Tibial nerve (tissue), 4 donors: ENCODE data around the gene AQP3. TPM values are rescaled to one million over a fixed set of nuclear protein-coding genes. Genes with fewer than 3 reads are reported as not detected.

ENCODE experiments used
- DNase-seq, 2 donors: peaks; one replicate each; pipeline ENCODE4 v3.0.0-alpha.2; 2019; ENCODE audit warnings: low spot score in 2 of 2
- H3K27ac ChIP-seq, 4 donors: fragments of 200-600 bp; sonication (generic) in 3 of 4; one replicate each; pipeline ENCODE4 v1.5.1; 2017 to 2019; ENCODE audit warnings: mild to moderate bottlenecking in 1 of 4
- H3K27me3 ChIP-seq, 2 donors: fragments of 200-600 bp; sonication (generic) in 1 of 2; one replicate each; pipeline versions ENCODE4 v1.5.1 to v1.6.0; 2017 to 2019
- H3K36me3 ChIP-seq, 3 donors: fragments of 200-600 bp; sonication (generic); one replicate each; pipeline ENCODE4 v1.5.1; 2018 to 2019
- H3K4me1 ChIP-seq, 4 donors: fragments of 200-600 bp; sonication (generic) in 3 of 4; one replicate each; pipeline ENCODE4 v1.5.1; 2017 to 2019
- H3K4me3 ChIP-seq, 4 donors: fragments of 200-600 bp; sonication (generic) in 3 of 4; one replicate each; pipeline ENCODE4 v1.5.1; 2017 to 2019; ENCODE audit warnings: mild to moderate bottlenecking in 1 of 4, moderate library complexity in 1 of 4
- H3K9me3 ChIP-seq, 4 donors: fragments of 200-600 bp; sonication (generic) in 3 of 4; one replicate each; pipeline ENCODE4 v1.5.1; 2017 to 2019
- EP300 ChIP-seq, 2 donors: sonication (generic); formaldehyde crosslinking; IDR thresholded peaks; one replicate each; pipeline ENCODE4 v1.6.1; 2017; ENCODE audit warnings: antibody characterized with exemption in 2 of 2, mild to moderate bottlenecking in 1 of 2
- POLR2A ChIP-seq, 2 donors: fragments of 450-650 bp; IDR thresholded peaks; one replicate each; pipeline ENCODE4 v1.6.1; 2017; ENCODE audit warnings: antibody characterized with exemption in 2 of 2, mild to moderate bottlenecking in 2 of 2, moderate library complexity in 2 of 2
- WGBS, 2 donors: methylation state at CpG; one replicate each; pipeline ENCODE4 v1.1.5; 2018; 5-methylcytosine and 5-hydroxymethylcytosine counted together
- total RNA-seq, 4 donors: library from RNA; depleted of rRNA; stranded (reverse); fragments of >200 nt; gene quantifications; one replicate each; pipeline ENCODE4 v1.1.0, GENCODE V29; 2016
- TF ChIP-seq, protein P1 (sequence below), 5 experiments: fragments of 200-600 bp in 3 of 5; fragments of 450-650 bp in 2 of 5; sonication (generic) in 3 of 5; IDR thresholded peaks; one replicate each; pipeline ENCODE4 v1.5.1; 2016 to 2019; ENCODE audit warnings: antibody characterized with exemption in 5 of 5, mild to moderate bottlenecking in 3 of 5, moderate library complexity in 2 of 5

AQP3 gene
- total RNA-seq, 4 donors from 2014 or later: 41.1 to 200 (median 96.8) TPM

DNA sequence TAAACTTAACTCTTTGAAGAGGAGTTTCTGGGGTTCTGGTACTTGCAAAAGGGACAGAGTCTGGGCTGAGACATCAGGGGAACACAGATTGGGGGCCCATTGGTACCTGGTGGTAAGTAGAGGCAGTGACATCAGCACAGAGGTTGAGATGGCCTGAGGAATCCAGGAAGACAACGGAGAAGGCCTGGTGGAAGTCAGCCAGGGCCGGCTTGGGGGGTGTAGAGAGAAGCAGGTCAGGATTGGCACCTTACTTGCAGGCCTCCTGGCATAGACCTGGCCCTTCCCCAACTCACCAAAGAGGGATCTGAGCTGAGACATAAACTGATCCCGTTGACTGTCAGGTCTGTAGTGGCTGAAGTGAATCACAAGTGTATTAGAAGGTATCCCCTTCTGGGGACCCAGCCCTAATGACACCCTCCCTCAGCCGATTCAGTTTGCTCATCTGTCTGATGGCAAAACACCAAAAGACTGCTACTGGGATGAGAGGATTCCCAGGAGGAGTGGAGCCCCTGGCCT lies 20.9 kb upstream of the AQP3 start:
- TF ChIP-seq EP300 (IDR thresholded peaks at IDR 0.05): no peak
- H3K27me3 ChIP-seq: no peaks in the 10 kb centered on the region
- DNase-seq: no peak
- peaks cover 0 to 89% (median 52%) of the 10 kb centered on the region in 3 donors for H3K36me3 ChIP-seq
- H3K4me1 ChIP-seq: peaks cover 0 to 17% (median 13%) of the 10 kb centered on the region in 4 donors
- no peaks in the 10 kb centered on the region for H3K9me3 ChIP-seq
- 88 to 90% methylated on average over 4 of the region's 4 CpGs for WGBS, 2 donors
- H3K27ac ChIP-seq: no peak overlapping the region
- no peak overlapping the region for H3K4me3 ChIP-seq

DNA sequence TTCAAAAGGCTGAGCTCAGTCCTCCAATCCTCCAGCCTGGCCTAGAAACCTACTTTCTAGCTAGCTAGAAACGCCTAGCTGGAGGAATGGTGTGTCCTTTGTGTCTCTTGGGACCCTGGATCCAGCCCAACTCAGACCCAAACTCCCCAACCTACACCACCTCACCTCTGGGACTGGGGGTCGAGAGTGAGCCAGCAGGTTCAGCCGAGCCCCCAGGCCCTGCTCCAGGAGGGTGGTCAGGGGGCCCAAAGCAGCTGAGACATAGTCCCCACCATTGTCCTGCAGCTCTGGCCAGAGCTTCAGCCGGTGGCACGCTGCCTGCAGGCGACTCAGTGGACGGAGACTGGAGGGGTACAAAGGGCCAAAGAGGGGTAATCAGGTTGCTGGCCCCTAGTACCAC lies 20.1 kb upstream of the AQP3 start:
- 76 to 84% methylated on average over 3 to 7 of the region's 7 CpGs for WGBS, 2 donors
- Histone ChIP-seq H3K27ac (no peak overlapping the region), H3K9me3 (no peaks in the 10 kb centered on the region), H3K4me3 (no peak overlapping the region), H3K36me3 (peaks cover 0 to 97% (median 60%) of the 10 kb centered on the region in 3 donors), H3K27me3 (no peaks in the 10 kb centered on the region), H3K4me1 (peaks cover 0 to 9% (median 8%) of the 10 kb centered on the region in 4 donors)
- no peak for DNase-seq
- TF ChIP-seq EP300 (IDR thresholded peaks at IDR 0.05) (no peak), POLR2A (IDR thresholded peaks at IDR 0.05) (no peak)
- TF ChIP-seq, protein P1, sequence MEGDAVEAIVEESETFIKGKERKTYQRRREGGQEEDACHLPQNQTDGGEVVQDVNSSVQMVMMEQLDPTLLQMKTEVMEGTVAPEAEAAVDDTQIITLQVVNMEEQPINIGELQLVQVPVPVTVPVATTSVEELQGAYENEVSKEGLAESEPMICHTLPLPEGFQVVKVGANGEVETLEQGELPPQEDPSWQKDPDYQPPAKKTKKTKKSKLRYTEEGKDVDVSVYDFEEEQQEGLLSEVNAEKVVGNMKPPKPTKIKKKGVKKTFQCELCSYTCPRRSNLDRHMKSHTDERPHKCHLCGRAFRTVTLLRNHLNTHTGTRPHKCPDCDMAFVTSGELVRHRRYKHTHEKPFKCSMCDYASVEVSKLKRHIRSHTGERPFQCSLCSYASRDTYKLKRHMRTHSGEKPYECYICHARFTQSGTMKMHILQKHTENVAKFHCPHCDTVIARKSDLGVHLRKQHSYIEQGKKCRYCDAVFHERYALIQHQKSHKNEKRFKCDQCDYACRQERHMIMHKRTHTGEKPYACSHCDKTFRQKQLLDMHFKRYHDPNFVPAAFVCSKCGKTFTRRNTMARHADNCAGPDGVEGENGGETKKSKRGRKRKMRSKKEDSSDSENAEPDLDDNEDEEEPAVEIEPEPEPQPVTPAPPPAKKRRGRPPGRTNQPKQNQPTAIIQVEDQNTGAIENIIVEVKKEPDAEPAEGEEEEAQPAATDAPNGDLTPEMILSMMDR (IDR thresholded peaks at IDR 0.05): no peak

DNA sequence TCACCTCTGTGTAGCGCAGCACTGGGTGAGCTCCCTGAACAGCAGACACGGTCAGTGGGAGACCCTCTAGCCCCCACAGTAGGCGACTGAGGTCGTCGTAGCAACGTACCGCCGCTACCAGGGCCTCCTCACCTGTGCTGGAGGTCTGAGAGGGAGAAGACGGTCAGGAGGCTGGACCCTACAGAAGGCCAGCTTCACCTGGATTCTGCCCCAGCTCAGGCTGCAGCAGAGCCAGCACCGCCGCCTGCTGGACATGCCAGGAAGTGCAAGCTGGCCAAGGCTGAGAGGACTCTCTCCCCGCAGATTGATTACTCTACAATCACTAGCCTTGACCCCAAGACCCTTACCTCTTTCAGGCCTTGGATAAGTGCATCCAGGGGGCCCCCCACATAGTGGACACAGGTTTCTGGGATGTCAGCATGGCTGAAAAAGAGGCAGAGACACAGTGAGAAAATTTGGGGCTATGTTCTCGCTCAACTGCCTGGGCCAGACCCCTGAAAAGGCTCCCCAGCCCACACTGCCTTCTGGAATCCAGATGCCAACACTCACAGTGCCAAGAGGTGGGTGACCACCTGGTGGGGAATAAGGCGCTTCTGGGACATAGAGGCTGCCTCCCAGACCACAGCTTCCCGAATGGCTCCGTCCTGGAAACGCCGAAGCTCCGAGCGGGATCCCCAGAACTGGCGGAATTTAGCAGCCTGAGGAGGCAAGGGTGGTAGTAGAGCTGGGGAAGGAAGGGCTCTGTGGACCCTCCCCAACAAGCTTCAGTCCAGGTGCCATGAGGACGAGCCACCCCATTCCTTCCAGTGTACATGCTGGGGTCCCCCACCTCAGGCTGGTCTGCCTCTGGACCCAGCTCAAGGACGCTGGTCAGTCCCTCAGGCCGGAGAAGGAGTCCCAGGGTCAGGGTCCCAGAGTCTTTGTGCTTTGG lies 19.4 kb upstream of the AQP3 start:
- H3K9me3 ChIP-seq: no peaks in the 10 kb centered on the region
- H3K36me3 ChIP-seq: peaks cover 0 to 100% (median 62%) of the 10 kb centered on the region in 3 donors
- no peak overlapping the region for H3K27ac ChIP-seq
- peaks cover 0 to 2% (median 1%) of the 10 kb centered on the region in 4 donors for H3K4me1 ChIP-seq
- 73 to 75% methylated on average over 24 of the region's 24 CpGs for WGBS, 2 donors
- DNase-seq: peak; percentile 34 to 50
- TF ChIP-seq EP300 (IDR thresholded peaks at IDR 0.05): no peak
- TF ChIP-seq, protein P1 (IDR thresholded peaks at IDR 0.05): peak; percentile 85 to 94 (median 86)
- no peak overlapping the region for H3K4me3 ChIP-seq
- no peaks in the 10 kb centered on the region for H3K27me3 ChIP-seq

DNA sequence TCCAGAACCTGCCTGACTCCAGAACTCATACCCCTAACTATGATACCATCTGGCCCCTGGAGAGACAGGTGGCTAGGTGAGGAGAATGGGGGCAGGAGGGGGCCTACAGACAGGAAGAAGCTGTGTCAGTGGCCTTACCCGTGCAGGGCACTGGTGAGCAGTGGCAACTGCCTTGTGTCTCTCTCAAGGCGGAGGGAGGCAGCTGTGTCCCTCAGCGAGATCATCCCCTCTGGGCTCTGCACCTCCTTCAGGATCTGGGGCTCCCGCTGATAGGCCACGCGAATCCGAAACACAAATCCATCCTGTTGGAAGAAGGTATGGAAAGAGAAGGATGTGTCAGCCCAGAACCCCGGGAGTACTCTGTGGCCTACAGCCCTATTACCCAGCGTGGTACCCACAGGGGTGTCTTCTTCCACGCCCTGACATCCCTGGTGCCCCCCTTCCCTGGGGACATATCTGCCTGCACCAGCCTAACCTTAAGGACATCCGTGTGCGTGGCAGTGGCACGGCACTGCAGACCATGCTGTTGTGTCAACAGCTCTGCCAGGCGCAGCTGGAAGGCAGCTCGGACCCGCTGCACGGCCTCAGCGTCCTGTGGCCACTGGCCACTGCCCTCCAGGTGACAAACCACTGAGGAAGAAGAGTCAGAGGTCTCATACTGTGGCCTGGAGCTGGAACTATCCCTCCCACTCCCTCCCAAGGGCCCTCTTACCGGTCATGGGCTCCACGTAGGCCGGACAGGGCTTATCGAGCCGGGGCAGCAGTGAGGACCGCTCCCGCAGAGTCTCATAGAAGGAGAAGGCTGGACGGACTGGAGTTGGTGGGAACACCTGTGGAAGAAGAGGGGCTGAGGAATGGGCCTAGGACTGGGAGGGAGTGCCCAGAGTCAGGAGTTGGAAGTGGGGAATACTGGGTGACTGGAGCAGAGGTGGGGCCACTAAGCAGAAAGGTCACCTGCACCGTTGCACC lies 18.5 kb upstream of the AQP3 start:
- peaks cover 0 to 100% (median 62%) of the 10 kb centered on the region in 3 donors for H3K36me3 ChIP-seq
- no peaks in the 10 kb centered on the region for H3K9me3 ChIP-seq
- no peak overlapping the region for H3K4me3 ChIP-seq
- no peak for TF ChIP-seq EP300 (IDR thresholded peaks at IDR 0.05)
- TF ChIP-seq POLR2A (IDR thresholded peaks at IDR 0.05): no peak
- TF ChIP-seq, protein P1 (IDR thresholded peaks at IDR 0.05): no peak
- H3K27me3 ChIP-seq: no peaks in the 10 kb centered on the region
- WGBS, 2 donors: 91 to 93% methylated on average over 23 to 27 of the region's 27 CpGs
- no peak overlapping the region for H3K27ac ChIP-seq
- no peak for DNase-seq
- H3K4me1 ChIP-seq: peaks cover 0 to 5% (median 0%) of the 10 kb centered on the region in 4 donors

DNA sequence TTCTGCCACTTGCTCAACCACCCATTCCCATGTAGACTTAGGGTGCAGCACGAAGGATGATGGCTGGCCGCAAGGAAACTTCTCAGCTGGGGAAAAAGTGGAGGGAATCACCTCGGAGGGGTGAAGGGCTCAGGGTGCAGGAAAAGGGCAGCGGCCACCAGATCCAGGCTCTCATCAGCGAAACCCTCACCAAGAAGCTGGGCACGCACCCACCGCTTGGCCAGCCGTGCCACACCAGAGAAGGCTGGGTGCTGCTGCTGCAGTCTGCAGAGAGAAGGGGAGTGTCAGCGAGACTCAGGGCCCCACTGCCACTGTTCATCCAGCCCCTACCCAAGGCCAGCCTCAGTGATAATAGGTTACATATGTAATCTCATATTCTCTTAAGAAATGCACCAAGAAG lies 17.7 kb upstream of the AQP3 start:
- Histone ChIP-seq H3K27me3 (no peaks in the 10 kb centered on the region), H3K27ac (no peak overlapping the region), H3K36me3 (peaks cover 0 to 100% (median 62%) of the 10 kb centered on the region in 3 donors), H3K4me1 (peaks cover 0 to 5% (median 0%) of the 10 kb centered on the region in 4 donors), H3K4me3 (no peak overlapping the region), H3K9me3 (no peaks in the 10 kb centered on the region)
- TF ChIP-seq, protein P1 (IDR thresholded peaks at IDR 0.05): no peak
- no peak for TF ChIP-seq EP300 (IDR thresholded peaks at IDR 0.05)
- no peak for TF ChIP-seq POLR2A (IDR thresholded peaks at IDR 0.05)
- DNase-seq: no peak
- WGBS, 2 donors: 94 to 95% methylated on average over 9 of the region's 9 CpGs
